GM23248 (cell line): ENCODE measurements around the gene CDH4.

Source experiments
- EZH2 ChIP-seq: fragments of 200-600 bp; sonication (generic); IDR thresholded peaks from 2 replicates; pipeline ENCODE4 v1.6.1; 2018; ENCODE audit warnings: antibody characterized with exemption, mild to moderate bottlenecking; ENCODE audit not compliant: insufficient read depth, poor library complexity, severe bottlenecking
- EZH2phosphoT487 ChIP-seq: fragments of 200-600 bp; sonication (generic); IDR thresholded peaks from 2 replicates; pipeline ENCODE4 v1.6.1; 2018; ENCODE audit warnings: antibody characterized with exemption, moderate library complexity, mild to moderate bottlenecking, low read depth; ENCODE audit not compliant: insufficient read depth

GRCh38 chr20:61663521-61664425 is 411.7 kb downstream of the CDH4 start:
- TF ChIP-seq EZH2phosphoT487 (no peak), EZH2 (no peak)
